ENCODE data around the gene CHRNA9.

GRCh38 chr4:40377512-40378365 lies 42.6 kb downstream of the CHRNA9 start:
- TF ChIP-seq CTCF (IDR thresholded peaks at IDR 0.05) (no peak), EZH2 (IDR thresholded peaks at IDR 0.05; ENCODE audit: borderline replicate concordance, insufficient read depth, low read depth, low read length, poor library complexity, severe bottlenecking) (no peak)
